GM12878 (cell line): ENCODE data around the gene SLC10A1. TPM values are rescaled to one million over a fixed set of nuclear protein-coding genes. Genes with fewer than 3 reads are reported as not detected.

Experiments used
- ATAC-seq: fragments of 200-7000 bp; cut with Tn5 transposase; 3 replicates; pipeline ENCODE4 v1.9.1; 2020; ENCODE audit warnings: mild to moderate bottlenecking, moderate library complexity
- BruUV-seq: library from RNA; stranded (reverse); fragments of 400-500 nt; replicated peaks from 2 replicates; lab custom pipeline; 2021; lab: Mats Ljungman, UMichigan
- CTCF ChIA-PET: fragments of 300-600 bp; sonication (Branson Sonifier 250); formaldehyde crosslinking; extraction: SDS; loops from one replicate; lab custom pipeline; 2021; ENCODE audit warnings: inconsistent platforms; lab: Yijun Ruan, JAX
- POLR2A ChIA-PET: fragments of 350-600 bp; formaldehyde crosslinking; extraction: SDS; loops from one replicate; lab custom pipeline; 2021; ENCODE audit warnings: inconsistent platforms; lab: Charles Lee
- RAD21 ChIA-PET: fragments of 300-600 bp; sonication (Branson Sonifier 250); formaldehyde crosslinking; loops from one replicate; lab custom pipeline; 2023; ENCODE audit warnings: antibody characterized with exemption; ENCODE audit not compliant: unreplicated experiment; lab: Charles Lee
- SMC1A ChIA-PET: fragments of 300-600 bp; sonication (Branson Sonifier 250); formaldehyde crosslinking; loops from one replicate; lab custom pipeline; 2023; ENCODE audit not compliant: unreplicated experiment, uncharacterized antibody; lab: Charles Lee
- DNase-seq: peaks from one replicate; pipeline ENCODE4 v3.0.0-alpha.2; 2011; ENCODE audit warnings: low read depth, low spot score
- FAIRE-seq: peaks from 3 replicates; lab custom pipeline; 2011; peaks lifted over from hg19 to GRCh38; lab: Jason Lieb, UNC
- H2AFZ ChIP-seq: 2 replicates; pipeline ENCODE4 v1.6.0; 2011; ENCODE audit warnings: low read depth, low read length, control low read depth; ENCODE audit not compliant: control insufficient read depth
- H3K27ac ChIP-seq: 2 replicates; pipeline ENCODE4 v1.5.1; 2011; ENCODE audit warnings: control low read depth; ENCODE audit not compliant: control insufficient read depth, insufficient read depth
- H3K27me3 ChIP-seq, 2 experiments: replicated peaks in 1 of 2; 2 replicates each; pipeline versions ENCODE4 v1.6.0 to v1.6.1; 2011; ENCODE audit warnings: low read length in 1 of 2; ENCODE audit not compliant: control insufficient read depth in 2 of 2, insufficient read depth in 2 of 2
- H3K36me3 ChIP-seq, 2 experiments: 2 replicates each; pipeline ENCODE4 v1.5.1; 2011; ENCODE audit warnings: low read length in 1 of 2; ENCODE audit not compliant: control insufficient read depth in 2 of 2, insufficient read depth in 2 of 2
- H3K4me1 ChIP-seq: 2 replicates; pipeline ENCODE4 v1.6.1; 2011; ENCODE audit warnings: mild to moderate bottlenecking, low read length, moderate library complexity, mixed read lengths; ENCODE audit not compliant: control insufficient read depth, insufficient read depth
- H3K4me2 ChIP-seq: 2 replicates; pipeline ENCODE4 v1.6.0; 2011; ENCODE audit warnings: control low read depth; ENCODE audit not compliant: control insufficient read depth, insufficient read depth
- H3K4me3 ChIP-seq: fragments of 200-600 bp; sonication (generic); 2 replicates; pipeline ENCODE4 v1.5.1; 2016
- H3K79me2 ChIP-seq: 2 replicates; pipeline ENCODE4 v1.6.0; 2011; ENCODE audit warnings: low read length; ENCODE audit not compliant: control insufficient read depth, insufficient read depth
- H3K9ac ChIP-seq: 2 replicates; pipeline ENCODE4 v1.8.0; 2011; ENCODE audit warnings: low read length, control low read depth, mixed read lengths; ENCODE audit not compliant: control insufficient read depth, insufficient read depth
- H3K9me3 ChIP-seq: replicated peaks from 3 replicates; pipeline ENCODE4 v1.5.1; 2011; ENCODE audit warnings: mild to moderate bottlenecking, low read length; ENCODE audit not compliant: control insufficient read depth, insufficient read depth
- H4K20me1 ChIP-seq: 2 replicates; pipeline ENCODE4 v1.6.0; 2011; ENCODE audit not compliant: control insufficient read depth, insufficient read depth
- CBX3 ChIP-seq: fragments of 200-600 bp; sonication (generic); IDR thresholded peaks from 2 replicates; pipeline ENCODE4 v1.6.1; 2016; ENCODE audit warnings: low read depth, borderline replicate concordance
- PML ChIP-seq: IDR thresholded peaks from 2 replicates; pipeline ENCODE4 v1.6.1; 2012; ENCODE audit warnings: low read length, inconsistent platforms
- SUPT20H ChIP-seq: IDR thresholded peaks from 2 replicates; pipeline ENCODE4 v1.6.1; 2011; ENCODE audit warnings: low read depth, mild to moderate bottlenecking, low read length, moderate library complexity, borderline replicate concordance; ENCODE audit not compliant: control insufficient read depth
- TCF3 ChIP-seq: IDR thresholded peaks from 2 replicates; pipeline ENCODE4 v1.6.1; 2012; ENCODE audit warnings: low read depth, mild to moderate bottlenecking, low read length, borderline replicate concordance; ENCODE audit not compliant: insufficient read depth
- WGBS: methylation state at CpG from one replicate; pipeline ENCODE4 v1.1.6; 2016; ENCODE audit warnings: low lambda C conversion rate; ENCODE audit not compliant: insufficient replicate concordance, insufficient coverage; ENCODE audit errors: missing lambda C conversion rate; 5-methylcytosine and 5-hydroxymethylcytosine counted together
- in situ Hi-C: fragments of 300-500 bp; cut with MboI; formaldehyde crosslinking; loops from 9 replicates; pipeline ENCODE4 v1.14.3; 2018; ENCODE audit warnings: mixed read lengths
- intact Hi-C: fragments of 100-400 bp; cut with micrococcal nuclease; formaldehyde crosslinking; loops from one replicate; pipeline ENCODE4 v1.14.2; 2022; ENCODE audit not compliant: unreplicated experiment
- polyA plus RNA-seq, 11 experiments: library from polyadenylated mRNA; depleted of rRNA in 4 of 11; unstranded in 6 of 11; stranded (reverse) in 5 of 11; fragments of >200 nt; fragmentation: Nextera tagmentation in 4 of 11; fragmentation: Illumina TruSeq in 1 of 11; extraction: Ambion mirVana in 4 of 11; extraction: Trizol in 1 of 11; gene quantifications; 1 replicate in 1 of 11; 2 replicates in 10 of 11; pipeline versions ENCODE4 v1.2.1 to v1.2.3, GENCODE V29; 2011 to 2016; ENCODE audit warnings: inconsistent platforms in 2 of 11, missing spikeins in 2 of 11, low read depth in 1 of 11
- total RNA-seq, 4 experiments: library from RNA; depleted of rRNA in 3 of 4; stranded (reverse); fragments of >200 nt in 3 of 4; fragmentation: Illumina TruSeq in 1 of 4; extraction: Trizol in 1 of 4; gene quantifications; 2 replicates each; pipeline versions ENCODE4 v1.2.1 to v1.2.3, GENCODE V29; 2013 to 2021
- TF ChIP-seq, protein P1 (sequence below): fragments of 450-650 bp; IDR thresholded peaks from 2 replicates; pipeline ENCODE4 v1.6.1; 2016; ENCODE audit warnings: mild to moderate bottlenecking, moderate library complexity, borderline replicate concordance
- TF ChIP-seq, protein P2 (sequence below): fragments of 450-650 bp; IDR thresholded peaks from 2 replicates; pipeline ENCODE4 v1.6.1; 2017; ENCODE audit warnings: borderline replicate concordance
- TF ChIP-seq, protein P3 (sequence below): fragments of 450-650 bp; IDR thresholded peaks from 2 replicates; pipeline ENCODE4 v1.6.1; 2016; ENCODE audit warnings: mild to moderate bottlenecking

SLC10A1 gene
- total and polyA plus RNA-seq, 10 of the 15 experiments (the other 5 are each of a cell fraction or from before 2014, with no cell fraction given) = 0.15 to 0.16 TPM; not detected in 8

DNA sequence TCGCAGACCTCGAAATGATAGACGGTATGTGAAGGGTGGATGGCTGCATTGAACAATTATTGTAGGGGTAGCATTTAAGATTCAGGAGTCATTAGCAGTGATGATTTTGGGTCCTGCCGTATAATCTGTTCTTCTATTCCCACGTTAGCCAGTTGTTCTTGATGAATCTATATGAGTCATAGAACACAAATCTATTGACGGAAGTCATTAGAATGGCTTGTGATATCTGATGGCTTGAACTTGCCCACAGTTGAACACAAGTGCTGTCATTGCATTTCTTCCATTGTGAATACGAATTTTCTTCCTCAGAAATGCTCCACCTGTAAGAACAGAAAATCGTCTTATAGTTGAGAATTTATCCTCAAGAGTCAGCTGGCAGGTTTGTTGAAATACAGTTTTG is 28.2 kb downstream of the SLC10A1 start:
- in situ Hi-C loops = no loop called here
- SMC1A ChIA-PET = interaction anchor here (1.7 kb wide), 1 partner anchor 32 kb away, joined by 3 read pairs; no protein-coding TSS in a partner anchor
- no peak for FAIRE-seq
- CTCF ChIA-PET = no interaction called here
- Histone ChIP-seq H3K4me3 (peak overlapping the region; percentile 88), H4K20me1 (no peaks in the 10 kb centered on the region; the same call in 1 of the 2 replicates), H3K27me3 (no peaks in the 10 kb centered on the region; a peak in 1 of 4 replicates), H3K27ac (no peak overlapping the region), H3K9me3 (peaks cover 4% of the 10 kb centered on the region; the same call in 2 of the 3 replicates), H3K36me3 (peaks cover 25 to 27% of the 10 kb centered on the region in 2 experiments), H3K4me2 (peak overlapping the region; percentile 93), H2AFZ (no peak overlapping the region), H3K9ac (no peak overlapping the region; the same call in 1 of the 2 replicates), H3K79me2 (peaks cover 38% of the 10 kb centered on the region), H3K4me1 (peaks cover 5% of the 10 kb centered on the region; the same call in 1 of the 2 replicates)
- BruUV-seq = TSS peak; percentile 48
- TF ChIP-seq, protein P1, sequence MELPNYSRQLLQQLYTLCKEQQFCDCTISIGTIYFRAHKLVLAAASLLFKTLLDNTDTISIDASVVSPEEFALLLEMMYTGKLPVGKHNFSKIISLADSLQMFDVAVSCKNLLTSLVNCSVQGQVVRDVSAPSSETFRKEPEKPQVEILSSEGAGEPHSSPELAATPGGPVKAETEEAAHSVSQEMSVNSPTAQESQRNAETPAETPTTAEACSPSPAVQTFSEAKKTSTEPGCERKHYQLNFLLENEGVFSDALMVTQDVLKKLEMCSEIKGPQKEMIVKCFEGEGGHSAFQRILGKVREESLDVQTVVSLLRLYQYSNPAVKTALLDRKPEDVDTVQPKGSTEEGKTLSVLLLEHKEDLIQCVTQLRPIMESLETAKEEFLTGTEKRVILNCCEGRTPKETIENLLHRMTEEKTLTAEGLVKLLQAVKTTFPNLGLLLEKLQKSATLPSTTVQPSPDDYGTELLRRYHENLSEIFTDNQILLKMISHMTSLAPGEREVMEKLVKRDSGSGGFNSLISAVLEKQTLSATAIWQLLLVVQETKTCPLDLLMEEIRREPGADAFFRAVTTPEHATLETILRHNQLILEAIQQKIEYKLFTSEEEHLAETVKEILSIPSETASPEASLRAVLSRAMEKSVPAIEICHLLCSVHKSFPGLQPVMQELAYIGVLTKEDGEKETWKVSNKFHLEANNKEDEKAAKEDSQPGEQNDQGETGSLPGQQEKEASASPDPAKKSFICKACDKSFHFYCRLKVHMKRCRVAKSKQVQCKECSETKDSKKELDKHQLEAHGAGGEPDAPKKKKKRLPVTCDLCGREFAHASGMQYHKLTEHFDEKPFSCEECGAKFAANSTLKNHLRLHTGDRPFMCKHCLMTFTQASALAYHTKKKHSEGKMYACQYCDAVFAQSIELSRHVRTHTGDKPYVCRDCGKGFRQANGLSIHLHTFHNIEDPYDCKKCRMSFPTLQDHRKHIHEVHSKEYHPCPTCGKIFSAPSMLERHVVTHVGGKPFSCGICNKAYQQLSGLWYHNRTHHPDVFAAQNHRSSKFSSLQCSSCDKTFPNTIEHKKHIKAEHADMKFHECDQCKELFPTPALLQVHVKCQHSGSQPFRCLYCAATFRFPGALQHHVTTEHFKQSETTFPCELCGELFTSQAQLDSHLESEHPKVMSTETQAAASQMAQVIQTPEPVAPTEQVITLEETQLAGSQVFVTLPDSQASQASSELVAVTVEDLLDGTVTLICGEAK = no peak
- TF ChIP-seq CBX3 = no peak
- TF ChIP-seq, protein P2, sequence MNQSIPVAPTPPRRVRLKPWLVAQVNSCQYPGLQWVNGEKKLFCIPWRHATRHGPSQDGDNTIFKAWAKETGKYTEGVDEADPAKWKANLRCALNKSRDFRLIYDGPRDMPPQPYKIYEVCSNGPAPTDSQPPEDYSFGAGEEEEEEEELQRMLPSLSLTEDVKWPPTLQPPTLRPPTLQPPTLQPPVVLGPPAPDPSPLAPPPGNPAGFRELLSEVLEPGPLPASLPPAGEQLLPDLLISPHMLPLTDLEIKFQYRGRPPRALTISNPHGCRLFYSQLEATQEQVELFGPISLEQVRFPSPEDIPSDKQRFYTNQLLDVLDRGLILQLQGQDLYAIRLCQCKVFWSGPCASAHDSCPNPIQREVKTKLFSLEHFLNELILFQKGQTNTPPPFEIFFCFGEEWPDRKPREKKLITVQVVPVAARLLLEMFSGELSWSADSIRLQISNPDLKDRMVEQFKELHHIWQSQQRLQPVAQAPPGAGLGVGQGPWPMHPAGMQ = no peak
- TF ChIP-seq TCF3 = no peak
- TF ChIP-seq, protein P3, sequence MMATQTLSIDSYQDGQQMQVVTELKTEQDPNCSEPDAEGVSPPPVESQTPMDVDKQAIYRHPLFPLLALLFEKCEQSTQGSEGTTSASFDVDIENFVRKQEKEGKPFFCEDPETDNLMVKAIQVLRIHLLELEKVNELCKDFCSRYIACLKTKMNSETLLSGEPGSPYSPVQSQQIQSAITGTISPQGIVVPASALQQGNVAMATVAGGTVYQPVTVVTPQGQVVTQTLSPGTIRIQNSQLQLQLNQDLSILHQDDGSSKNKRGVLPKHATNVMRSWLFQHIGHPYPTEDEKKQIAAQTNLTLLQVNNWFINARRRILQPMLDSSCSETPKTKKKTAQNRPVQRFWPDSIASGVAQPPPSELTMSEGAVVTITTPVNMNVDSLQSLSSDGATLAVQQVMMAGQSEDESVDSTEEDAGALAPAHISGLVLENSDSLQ = no peak
- TF ChIP-seq PML = no peak
- TF ChIP-seq SUPT20H = no peak
- WGBS = 88% methylated on average over 8 of the region's 8 CpGs
- intact Hi-C loops = no loop called here
- POLR2A ChIA-PET = no interaction called here
- ATAC-seq = no peak
- no peak for DNase-seq
- RAD21 ChIA-PET = no interaction called here
